Measurements from ENCODE around the gene FILIP1.

FILIP1 gene

DNA sequence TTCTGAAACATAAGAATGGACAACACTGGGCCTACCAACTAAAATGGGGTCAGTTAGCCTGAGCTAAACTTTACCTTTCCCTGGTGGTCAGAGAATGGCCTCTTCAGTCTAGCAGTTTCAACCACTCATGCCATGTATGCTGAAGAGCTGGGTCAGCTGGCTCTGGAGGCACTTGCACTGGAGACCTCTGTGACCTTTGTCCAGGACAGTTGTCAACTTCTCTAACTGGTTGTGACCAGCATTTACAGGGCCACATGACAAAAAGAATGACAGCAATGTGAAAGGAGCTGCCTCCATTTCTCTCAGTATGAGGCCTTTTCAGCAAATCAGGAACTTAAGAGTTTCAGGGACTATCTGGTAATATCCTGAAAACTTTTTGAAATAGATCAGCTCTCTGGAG lies 149.1 kb downstream of the FILIP1 start:
- TF ChIP-seq, protein P1, sequence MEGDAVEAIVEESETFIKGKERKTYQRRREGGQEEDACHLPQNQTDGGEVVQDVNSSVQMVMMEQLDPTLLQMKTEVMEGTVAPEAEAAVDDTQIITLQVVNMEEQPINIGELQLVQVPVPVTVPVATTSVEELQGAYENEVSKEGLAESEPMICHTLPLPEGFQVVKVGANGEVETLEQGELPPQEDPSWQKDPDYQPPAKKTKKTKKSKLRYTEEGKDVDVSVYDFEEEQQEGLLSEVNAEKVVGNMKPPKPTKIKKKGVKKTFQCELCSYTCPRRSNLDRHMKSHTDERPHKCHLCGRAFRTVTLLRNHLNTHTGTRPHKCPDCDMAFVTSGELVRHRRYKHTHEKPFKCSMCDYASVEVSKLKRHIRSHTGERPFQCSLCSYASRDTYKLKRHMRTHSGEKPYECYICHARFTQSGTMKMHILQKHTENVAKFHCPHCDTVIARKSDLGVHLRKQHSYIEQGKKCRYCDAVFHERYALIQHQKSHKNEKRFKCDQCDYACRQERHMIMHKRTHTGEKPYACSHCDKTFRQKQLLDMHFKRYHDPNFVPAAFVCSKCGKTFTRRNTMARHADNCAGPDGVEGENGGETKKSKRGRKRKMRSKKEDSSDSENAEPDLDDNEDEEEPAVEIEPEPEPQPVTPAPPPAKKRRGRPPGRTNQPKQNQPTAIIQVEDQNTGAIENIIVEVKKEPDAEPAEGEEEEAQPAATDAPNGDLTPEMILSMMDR (IDR thresholded peaks at IDR 0.05; ENCODE audit: borderline replicate concordance, insufficient read depth, low read depth, low read length) = no peak
- no peak overlapping the region for H3K4me3 ChIP-seq (ENCODE audit: low read depth, low read length)

DNA sequence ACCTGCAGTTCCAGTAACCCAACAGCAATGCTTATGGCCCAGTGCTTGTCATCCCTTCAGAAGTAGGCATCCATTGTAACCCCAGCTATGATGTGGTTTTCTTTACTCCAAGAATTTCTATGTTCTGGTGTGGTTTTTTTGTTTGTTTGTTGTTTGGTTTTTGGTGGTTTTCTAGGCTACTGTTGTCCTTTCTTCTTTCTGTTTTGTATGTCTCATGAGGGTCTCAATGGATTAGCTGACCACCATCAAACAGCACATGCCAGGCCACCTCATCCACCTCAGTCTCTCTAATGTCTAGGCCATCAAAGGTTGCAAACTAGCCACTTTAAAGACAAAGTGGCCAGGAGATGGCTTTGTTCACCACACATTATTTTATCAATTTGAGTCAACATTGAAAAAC lies 149.6 kb downstream of the FILIP1 start:
- no peak overlapping the region for H3K4me3 ChIP-seq (ENCODE audit: low read depth, low read length)
- TF ChIP-seq, protein P1 (IDR thresholded peaks at IDR 0.05; ENCODE audit: borderline replicate concordance, insufficient read depth, low read depth, low read length) = no peak

DNA sequence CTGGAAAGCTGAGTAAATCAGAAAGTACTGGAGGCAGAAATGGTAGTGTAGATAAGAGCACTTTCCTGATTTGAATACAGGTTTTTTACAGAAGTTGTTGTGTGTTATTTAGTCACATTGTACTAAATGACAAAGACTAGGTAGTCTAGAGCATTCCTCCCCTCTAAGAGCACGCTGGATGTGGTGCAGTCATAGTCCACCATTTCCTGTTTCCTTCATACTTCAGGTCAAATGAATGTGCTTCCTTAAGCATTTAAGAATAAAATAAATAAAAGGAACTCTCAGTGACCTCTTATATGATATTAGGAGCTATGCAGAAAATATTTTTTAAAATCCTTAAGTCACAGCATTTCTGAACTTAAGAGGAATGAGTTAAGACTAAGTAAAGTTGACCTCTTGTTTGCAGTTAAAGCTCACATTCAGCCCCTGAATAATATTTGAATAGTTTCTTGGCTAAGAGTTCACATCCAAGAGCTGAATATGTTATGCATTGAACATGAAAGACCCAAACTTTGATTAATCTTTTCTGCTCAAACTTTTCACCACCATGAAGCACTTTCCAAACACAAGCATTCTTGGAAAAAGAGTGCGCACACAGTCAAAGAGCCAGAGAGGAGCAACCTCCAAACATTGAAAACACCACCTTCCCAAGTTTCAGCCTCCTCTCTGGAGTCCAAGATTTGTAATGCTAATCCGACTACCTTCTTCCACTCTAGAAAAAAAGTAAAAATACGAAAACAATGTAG lies 155.6 kb downstream of the FILIP1 start:
- TF ChIP-seq, protein P1 (IDR thresholded peaks at IDR 0.05; ENCODE audit: borderline replicate concordance, insufficient read depth, low read depth, low read length) = no peak

DNA sequence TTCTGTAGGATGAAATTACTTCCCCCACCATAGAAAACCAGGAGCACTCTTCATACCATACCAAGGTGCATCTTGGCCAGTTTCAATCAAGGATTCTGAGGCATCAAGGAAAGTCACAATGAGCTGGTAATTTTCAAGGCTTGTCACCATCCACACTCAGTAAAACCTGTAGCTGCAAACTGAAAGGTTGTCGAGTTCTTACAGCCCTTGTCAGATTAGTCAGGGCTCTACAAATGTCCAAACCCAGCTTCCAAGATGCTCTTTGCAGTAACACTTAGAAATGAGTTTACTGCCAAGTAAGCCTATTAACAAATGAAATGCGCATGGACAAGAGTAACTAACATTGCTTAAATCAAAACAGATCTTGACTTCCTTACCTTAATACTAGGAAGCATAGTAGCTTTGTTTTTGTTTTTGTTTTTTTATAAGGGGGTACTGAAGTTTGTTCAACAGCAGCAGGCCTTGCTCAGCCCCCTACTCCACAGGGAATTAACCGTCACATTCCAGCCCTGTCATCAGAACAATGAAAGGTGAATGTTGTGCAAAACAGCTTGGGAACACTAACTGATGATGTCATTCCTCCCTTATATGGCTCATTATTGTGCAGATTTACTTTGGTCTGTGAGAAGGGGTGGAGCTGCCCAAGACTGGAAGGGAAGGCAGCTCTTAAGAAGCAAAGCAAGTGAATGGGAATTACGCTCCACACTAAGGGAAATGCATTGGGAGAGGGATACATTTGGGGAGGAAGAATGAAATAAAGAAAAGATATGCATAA lies 159.1 kb downstream of the FILIP1 start:
- H3K4me3 ChIP-seq (ENCODE audit: low read depth, low read length) = no peak overlapping the region
- TF ChIP-seq, protein P1 (IDR thresholded peaks at IDR 0.05; ENCODE audit: borderline replicate concordance, insufficient read depth, low read depth, low read length) = no peak

More for the DNA sequence above, 155.6 kb downstream of the FILIP1 start:
- H3K4me3 ChIP-seq (ENCODE audit: low read depth, low read length) = no peak overlapping the region

DNA sequence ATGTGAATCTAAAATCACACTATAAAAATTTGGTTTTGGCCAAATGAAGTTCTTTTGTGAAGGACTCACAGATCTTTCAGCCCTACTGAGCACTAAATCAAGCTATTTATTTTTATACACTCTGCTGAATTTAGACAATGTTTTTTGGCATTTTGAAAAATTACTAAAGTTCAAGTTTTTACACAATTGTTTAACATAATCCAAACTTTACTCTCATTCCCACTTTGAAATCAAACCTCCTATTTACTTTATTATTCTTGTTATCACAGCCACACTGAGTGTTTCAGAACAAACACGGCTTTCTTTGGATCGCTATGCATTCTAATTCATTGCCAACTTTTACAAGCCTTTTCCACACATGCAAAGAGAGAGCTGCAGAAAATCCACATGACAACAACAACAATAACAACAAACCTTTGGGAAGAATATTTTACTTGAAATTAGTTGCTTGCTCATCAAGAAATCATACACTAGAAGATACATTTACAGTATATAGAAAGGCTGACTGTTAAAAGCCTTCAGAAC lies 159.9 kb downstream of the FILIP1 start:
- TF ChIP-seq, protein P1 (IDR thresholded peaks at IDR 0.05; ENCODE audit: borderline replicate concordance, insufficient read depth, low read depth, low read length) = no peak
- no peak overlapping the region for H3K4me3 ChIP-seq (ENCODE audit: low read depth, low read length)

DNA sequence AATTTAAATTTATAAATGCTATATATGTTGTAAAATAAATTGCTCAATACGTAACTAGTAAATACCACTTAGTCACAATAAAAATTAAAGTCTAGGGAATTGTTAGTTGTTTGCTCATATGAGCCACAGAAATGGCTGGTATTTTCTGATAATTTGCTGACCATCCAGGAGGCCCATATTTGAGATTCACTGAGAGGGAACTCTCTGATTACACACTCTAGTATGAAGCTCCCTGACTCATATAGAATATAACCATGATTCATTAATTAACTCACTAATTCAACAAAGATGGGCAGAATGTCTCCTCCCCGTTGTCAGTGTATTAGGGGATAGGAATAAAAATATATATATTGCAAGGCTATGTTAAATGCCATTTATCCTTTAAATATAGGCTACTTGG lies 162.4 kb downstream of the FILIP1 start:
- TF ChIP-seq, protein P1 (IDR thresholded peaks at IDR 0.05; ENCODE audit: borderline replicate concordance, insufficient read depth, low read depth, low read length) = no peak
- H3K4me3 ChIP-seq (ENCODE audit: low read depth, low read length) = no peak overlapping the region

Data from GM12875 (cell line).